ENCODE measurements around the gene PIP5KL1. TPM values are rescaled to one million over a fixed set of nuclear protein-coding genes. Genes with fewer than 3 reads are reported as not detected.

PIP5KL1 gene
- total and polyA plus RNA-seq, 2 of the 4 experiments (the other 2 are of a cell fraction), result 0.36 to 3.6 TPM

- Histone ChIP-seq H2BK120ac (ENCODE audit: low read depth, low read length) (no peak overlapping the region), H3K36me3 (ENCODE audit: control insufficient read depth, insufficient read depth, low read length) (peaks cover 26% of the 10 kb centered on the region), H2BK5ac (ENCODE audit: low read depth, low read length, poor library complexity, severe bottlenecking) (no peak overlapping the region), H2BK20ac (ENCODE audit: low read depth, low read length) (no peak overlapping the region), H3K9me1 (ENCODE audit: insufficient read depth, low read length) (peaks cover 9% of the 10 kb centered on the region), H3K4me2 (ENCODE audit: low read depth, low read length) (no peak overlapping the region), H3K56ac (ENCODE audit: extremely low read depth, insufficient read depth, low read length) (no peak overlapping the region), H3K27ac (ENCODE audit: insufficient read depth, low read length) (no peak overlapping the region), H3K18ac (ENCODE audit: low read depth, low read length) (no peak overlapping the region), H3K14ac (replicated peaks; ENCODE audit: low read depth, low read length) (no peak overlapping the region), H2BK15ac (ENCODE audit: low read depth, low read length) (no peak overlapping the region), H3K9me3 (ENCODE audit: control insufficient read depth, insufficient read depth, low read length) (no peaks in the 10 kb centered on the region), H3K4ac (ENCODE audit: low read depth, low read length) (no peak overlapping the region), H2AK5ac (ENCODE audit: low read depth, low read length) (no peak overlapping the region; the same call in 1 of the 2 replicates), H4K5ac (ENCODE audit: low read depth, low read length) (no peak overlapping the region), H2AFZ (replicated peaks; ENCODE audit: low read length, poor library complexity) (no peak overlapping the region), H3K4me3 (ENCODE audit: insufficient read depth, low read depth, low read length) (no peak overlapping the region), H4K8ac (ENCODE audit: low read depth in 2 of 2, low read length in 2 of 2) (no peak overlapping the region), H2AK9ac (replicated peaks; ENCODE audit: low read depth, low read length, poor library complexity) (no peak overlapping the region), H3K79me1 (ENCODE audit: low read depth in 1 of 2, low read length in 2 of 2) (peaks cover 4 to 36% of the 10 kb centered on the region in 2 experiments), H3K23ac (ENCODE audit: low read depth, low read length) (no peak overlapping the region), H4K91ac (ENCODE audit: insufficient read depth, low read depth, low read length) (no peak overlapping the region), H3K9ac (ENCODE audit: low read depth, low read length) (no peak overlapping the region), H3K4me1 (ENCODE audit: control insufficient read depth, insufficient read depth, low read length) (peaks cover 21% of the 10 kb centered on the region), H4K20me1 (ENCODE audit: insufficient read depth, low read length) (0 out of 2 replicates have a peak, but pooled peaks cover 4% of the 10 kb centered on the region), H3K27me3 (ENCODE audit: control insufficient read depth, insufficient read depth, low read length) (no peaks in the 10 kb centered on the region)
- in situ Hi-C loops (cut with MboI; ENCODE audit: low sequenced_read_pairs), result no loop called here
- ChIA-PET CTCF (no interaction called here), POLR2A (ENCODE audit: unreplicated experiment) (no interaction called here)
- dilution Hi-C loops (cut with HindIII; ENCODE audit: low sequenced_read_pairs, unreplicated experiment), result no loop called here
- TF ChIP-seq SMC3 (IDR thresholded peaks at IDR 0.05; ENCODE audit: low read depth, low read length), result no peak
- TF ChIP-seq CEBPB (IDR thresholded peaks at IDR 0.05; ENCODE audit: low read depth, low read length), result no peak
- TF ChIP-seq MXI1 (IDR thresholded peaks at IDR 0.05; ENCODE audit: borderline replicate concordance, low read depth, low read length), result no peak
- TF ChIP-seq RFX5 (IDR thresholded peaks at IDR 0.05; ENCODE audit: low read depth, low read length), result no peak
- TF ChIP-seq ELK1 (IDR thresholded peaks at IDR 0.05; ENCODE audit: borderline replicate concordance, low read depth, low read length), result no peak
- TF ChIP-seq MAFK (IDR thresholded peaks at IDR 0.05; ENCODE audit: low read depth, low read length), result no peak
- TF ChIP-seq CHD1 (IDR thresholded peaks at IDR 0.05; ENCODE audit: low read depth, low read length), result no peak
- TF ChIP-seq RCOR1 (IDR thresholded peaks at IDR 0.05; ENCODE audit: insufficient replicate concordance, low read length), result no peak
- TF ChIP-seq POLR2A (IDR thresholded peaks at IDR 0.05; ENCODE audit: low read depth, low read length), result no peak
- no peak for TF ChIP-seq RAD21 (IDR thresholded peaks at IDR 0.05; ENCODE audit: low read length)
- no peak for TF ChIP-seq NFE2L2 (IDR thresholded peaks at IDR 0.05; ENCODE audit: low read depth, low read length)
- TF ChIP-seq MAZ (IDR thresholded peaks at IDR 0.05; ENCODE audit: borderline replicate concordance, low read depth, low read length), result no peak
- TF ChIP-seq FOS (IDR thresholded peaks at IDR 0.05; ENCODE audit: low read depth, low read length), result no peak
- no peak for TF ChIP-seq CTCF (conservative IDR thresholded peaks at IDR 0.05; ENCODE audit: low read depth, low read length)
- no peak for TF ChIP-seq BHLHE40 (IDR thresholded peaks at IDR 0.05; ENCODE audit: low read depth, low read length)
- TF ChIP-seq USF2 (IDR thresholded peaks at IDR 0.05; ENCODE audit: low read depth, low read length), result no peak
- intact Hi-C loops (cut with micrococcal nuclease), result loop anchor here (10.0 kb wide), 1 partner anchor 299 kb away; the partner anchor contains the start of gene STXBP1
- DNase-seq, result no peak
- ATAC-seq (ENCODE audit: low read depth), result no peak
- WGBS, 2 experiments (ENCODE audit: extremely low coverage in 2 of 2, insufficient read length in 1 of 2), result 99% methylated on average over 9 of the region's 11 CpGs; no CpG with 5 or more reads in 1 of the 2 experiments
- BruUV-seq (replicated peaks), result no TSS peak
Measured at GRCh38 chr9:127913682-127914081, 16.9 kb downstream of the PIP5KL1 start.

All from IMR-90 (cell line).